ENCODE results near the gene HIBCH. TPM values are rescaled to one million over a fixed set of nuclear protein-coding genes. Genes with fewer than 3 reads are reported as not detected.

Gene HIBCH
- total RNA-seq, 1 donor from 2014 or later: 16.3 TPM

- Histone ChIP-seq H4K20me1 (ENCODE audit: insufficient read depth, low read length) (no peaks in the 10 kb centered on the region), H2AFZ (ENCODE audit: low read depth, low read length) (no peak overlapping the region), H3K36me3 (ENCODE audit: insufficient read depth, low read length) (peaks cover 2% of the 10 kb centered on the region), H3K9ac (ENCODE audit: low read length) (no peak overlapping the region), H3K4me1 (ENCODE audit: insufficient read depth, low read length) (peaks cover 9% of the 10 kb centered on the region), H3K27ac (ENCODE audit: low read depth, low read length) (no peak overlapping the region), H3K79me2 (ENCODE audit: insufficient read depth, low read length) (no peaks in the 10 kb centered on the region), H3K4me2 (ENCODE audit: low read length) (peak overlapping the region; percentile 43), H3K4me3 (ENCODE audit: insufficient read depth, low read depth, low read length) (no peak overlapping the region), H3K27me3 (ENCODE audit: insufficient read depth, low read length) (no peaks in the 10 kb centered on the region), H3K9me3 (ENCODE audit: insufficient read depth, low read depth, low read length) (no peaks in the 10 kb centered on the region)
- peak; percentile 74 for DNase-seq (ENCODE audit: low read depth)
- FAIRE-seq: no peak
- TF ChIP-seq EZH2 (IDR thresholded peaks at IDR 0.05; ENCODE audit: insufficient read depth, low read length): no peak
- TF ChIP-seq CTCF (IDR thresholded peaks at IDR 0.05; ENCODE audit: insufficient read depth, low read depth, low read length): no peak
- peaks cover 3% of the 10 kb centered on the region for H3K36me3 Mint-ChIP-seq (ENCODE audit: low read depth, unreplicated experiment)
- no peak overlapping the region for H3K27ac Mint-ChIP-seq (ENCODE audit: unreplicated experiment)
- no peaks in the 10 kb centered on the region for H3K4me1 Mint-ChIP-seq (ENCODE audit: low read depth, unreplicated experiment)
- no peak overlapping the region for H3K4me3 Mint-ChIP-seq (ENCODE audit: unreplicated experiment)
- H3K9me3 Mint-ChIP-seq (ENCODE audit: unreplicated experiment): no peaks in the 10 kb centered on the region
- H3K27me3 Mint-ChIP-seq (ENCODE audit: low read depth, unreplicated experiment): no peaks in the 10 kb centered on the region
Measured at GRCh38 chr2:190214426-190215194, 105.0 kb downstream of the HIBCH start.

GRCh38 chr2:190213441-190214335, 105.9 kb downstream of the HIBCH start:
- no peaks in the 10 kb centered on the region for H4K20me1 ChIP-seq (ENCODE audit: insufficient read depth, low read length)
- TF ChIP-seq CTCF (IDR thresholded peaks at IDR 0.05; ENCODE audit: insufficient read depth, low read depth, low read length) (no peak), EZH2 (IDR thresholded peaks at IDR 0.05; ENCODE audit: insufficient read depth, low read length) (no peak)
- Mint-ChIP-seq H3K4me1 (ENCODE audit: low read depth, unreplicated experiment) (no peaks in the 10 kb centered on the region), H3K27me3 (ENCODE audit: low read depth, unreplicated experiment) (no peaks in the 10 kb centered on the region), H3K27ac (ENCODE audit: unreplicated experiment) (no peak overlapping the region), H3K4me3 (ENCODE audit: unreplicated experiment) (no peak overlapping the region), H3K36me3 (ENCODE audit: low read depth, unreplicated experiment) (no peaks in the 10 kb centered on the region), H3K9me3 (ENCODE audit: unreplicated experiment) (no peaks in the 10 kb centered on the region)
- H3K27me3 ChIP-seq (ENCODE audit: insufficient read depth, low read length): no peaks in the 10 kb centered on the region
- DNase-seq (ENCODE audit: low read depth) (peak; percentile 61), FAIRE-seq (no peak)
- no peak overlapping the region for H3K9ac ChIP-seq (ENCODE audit: low read length)
- H2AFZ ChIP-seq (ENCODE audit: low read depth, low read length): no peak overlapping the region
- peak overlapping the region; percentile 43 for H3K4me2 ChIP-seq (ENCODE audit: low read length)
- H3K36me3 ChIP-seq (ENCODE audit: insufficient read depth, low read length): peaks cover under 1% of the 10 kb centered on the region
- H3K4me3 ChIP-seq (ENCODE audit: insufficient read depth, low read depth, low read length): no peak overlapping the region
- no peaks in the 10 kb centered on the region for H3K79me2 ChIP-seq (ENCODE audit: insufficient read depth, low read length)
- H3K27ac ChIP-seq (ENCODE audit: low read depth, low read length): no peak overlapping the region
- H3K9me3 ChIP-seq (ENCODE audit: insufficient read depth, low read depth, low read length): no peaks in the 10 kb centered on the region
- peaks cover 9% of the 10 kb centered on the region for H3K4me1 ChIP-seq (ENCODE audit: insufficient read depth, low read length)

All from astrocyte (in vitro differentiated cells and primary cell).